ENCODE measurements around the gene DSCAML1.
"Not testable (repeated sequence)": the region's sequence is repeated elsewhere in the genome, so short reads cannot be mapped to it uniquely, and the experiment has no call there.

DSCAML1 gene

GRCh38 chr11:117458275-117459122, 338.5 kb downstream of the DSCAML1 start:
- DNase-seq: no peak

- no peak for DNase-seq
These were observed 339.2 kb downstream of the DSCAML1 start for GRCh38 chr11:117457835-117458234.

- DNase-seq: no peak
These were observed 339.8 kb downstream of the DSCAML1 start for GRCh38 chr11:117457031-117457785.

- DNase-seq: not testable (repeated sequence)
These were observed 340.3 kb downstream of the DSCAML1 start for GRCh38 chr11:117456721-117457029.

GRCh38 chr11:117456027-117456720, 340.8 kb downstream of the DSCAML1 start:
- DNase-seq: no peak

- no peak for DNase-seq
These were observed 342.5 kb downstream of the DSCAML1 start for GRCh38 chr11:117454564-117454917.

GRCh38 chr11:117453886-117454563, 343.0 kb downstream of the DSCAML1 start:
- no peak for DNase-seq

- no peak for DNase-seq
These were observed 347.8 kb downstream of the DSCAML1 start for GRCh38 chr11:117449111-117449693.

- DNase-seq: no peak
These were observed 352.0 kb downstream of the DSCAML1 start for GRCh38 chr11:117444711-117445658.

GRCh38 chr11:117444256-117444655, 352.8 kb downstream of the DSCAML1 start:
- no peak for DNase-seq

GRCh38 chr11:117443266-117444186, 353.5 kb downstream of the DSCAML1 start:
- DNase-seq: no peak

GRCh38 chr11:117442869-117443239, 354.2 kb downstream of the DSCAML1 start:
- no peak for DNase-seq

- no peak for DNase-seq
These were observed 354.8 kb downstream of the DSCAML1 start for GRCh38 chr11:117442049-117442868.

GRCh38 chr11:117441146-117441975, 355.7 kb downstream of the DSCAML1 start:
- no peak for DNase-seq

GRCh38 chr11:117440258-117440657, 356.8 kb downstream of the DSCAML1 start:
- DNase-seq: no peak

GRCh38 chr11:117439256-117439655, 357.8 kb downstream of the DSCAML1 start:
- DNase-seq: no peak

GRCh38 chr11:117438371-117439000, 358.5 kb downstream of the DSCAML1 start:
- no peak for DNase-seq

GRCh38 chr11:117437791-117438130, 359.3 kb downstream of the DSCAML1 start:
- DNase-seq: no peak

Measured in effector CD8-positive, alpha-beta T cell (primary cell).